ENCODE measurements around the gene RPL31.

RPL31 gene

GRCh38 chr2:101001691-101002561, at the start of gene RPL31:
Gene RPL31, plus strand, starts transcription at chr2:101002289. Its CDS starts 413 bp downstream, at chr2:101002702.
- peak; percentile 87 to 94 for DNase-seq (ENCODE audit: low read depth in 2 of 2)

- no peak for DNase-seq (ENCODE audit: low read depth in 2 of 2)
These were observed 49.6 kb upstream of the RPL31 start for GRCh38 chr2:100952512-100952911.

DNA sequence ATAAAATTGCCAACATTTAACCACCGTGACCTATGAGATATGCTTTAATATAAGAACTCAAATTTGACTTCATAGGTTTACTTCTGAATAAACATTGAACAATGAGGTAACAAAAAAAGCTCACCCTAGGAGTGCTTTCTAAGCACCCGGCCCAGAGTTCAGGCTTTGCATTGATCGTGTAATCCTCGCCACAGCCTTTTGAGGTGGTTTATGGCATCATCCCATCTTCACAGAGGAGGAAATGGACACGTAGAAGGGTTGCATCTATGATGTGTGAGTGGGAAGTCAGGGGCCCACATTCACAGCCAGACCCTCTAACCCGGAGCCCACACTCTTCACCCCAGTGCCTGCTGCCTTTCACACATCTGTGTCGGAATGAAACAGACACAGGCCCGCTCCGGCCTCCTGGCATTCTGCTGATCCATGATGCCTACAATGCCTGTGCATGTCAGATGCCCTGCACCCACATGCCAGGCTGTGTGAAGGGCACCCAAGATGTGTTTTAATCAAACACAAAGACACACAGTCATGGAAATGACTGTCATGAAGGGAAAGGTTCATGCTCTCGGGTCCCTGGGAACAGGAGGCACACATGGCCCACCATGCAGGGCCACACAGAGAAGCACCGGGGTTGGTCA, 48.6 kb upstream of the RPL31 start:
- no peak for DNase-seq (ENCODE audit: low read depth in 2 of 2)

DNA sequence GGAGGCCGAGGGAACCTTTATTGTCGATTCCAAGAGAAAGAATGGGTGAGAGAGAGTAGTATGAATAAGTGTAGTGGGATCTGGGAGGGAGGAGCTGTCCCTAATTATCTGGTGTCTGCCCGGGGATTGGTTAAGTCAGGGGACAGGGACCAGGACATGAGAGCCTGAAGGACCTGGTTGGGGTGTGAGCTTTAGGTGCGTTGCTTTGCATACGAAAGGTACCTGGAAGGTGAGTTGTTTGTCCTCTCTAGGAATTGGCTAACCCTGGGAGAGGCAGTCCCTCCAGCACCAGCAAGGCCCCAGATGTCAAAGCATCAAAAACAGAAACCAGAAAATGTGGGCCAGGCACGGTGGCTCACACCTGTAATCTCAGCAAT, 48.1 kb upstream of the RPL31 start:
- DNase-seq (ENCODE audit: low read depth in 2 of 2): no peak

- no peak for DNase-seq (ENCODE audit: low read depth in 2 of 2)
These were observed 46.9 kb upstream of the RPL31 start for GRCh38 chr2:100955226-100955625.

DNA sequence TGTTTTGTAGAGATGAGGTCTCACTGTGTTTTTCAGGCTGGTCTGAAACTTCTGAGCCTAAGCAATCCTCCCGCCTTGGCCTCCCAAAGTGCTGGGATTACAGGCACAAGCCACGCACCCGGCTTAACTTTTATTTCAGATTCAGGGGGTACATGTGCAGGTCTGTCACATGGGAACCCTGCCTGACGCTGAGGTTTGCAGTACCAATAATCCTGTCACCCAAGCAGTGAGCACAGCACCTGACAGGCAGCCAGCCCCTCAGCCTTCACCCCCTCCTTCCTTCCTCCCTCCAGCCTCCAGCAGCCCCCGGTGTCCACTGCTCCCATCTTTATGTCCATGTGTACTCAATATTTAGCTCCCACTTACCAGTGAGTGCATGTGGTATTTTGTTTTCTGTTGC, 46.0 kb upstream of the RPL31 start:
- DNase-seq (ENCODE audit: low read depth in 2 of 2): no peak

- no peak for DNase-seq (ENCODE audit: low read depth in 2 of 2)
These were observed 44.0 kb upstream of the RPL31 start for GRCh38 chr2:100957996-100958653.

- DNase-seq (ENCODE audit: low read depth in 2 of 2): no peak
These were observed 42.7 kb upstream of the RPL31 start for GRCh38 chr2:100959225-100959880.

DNA sequence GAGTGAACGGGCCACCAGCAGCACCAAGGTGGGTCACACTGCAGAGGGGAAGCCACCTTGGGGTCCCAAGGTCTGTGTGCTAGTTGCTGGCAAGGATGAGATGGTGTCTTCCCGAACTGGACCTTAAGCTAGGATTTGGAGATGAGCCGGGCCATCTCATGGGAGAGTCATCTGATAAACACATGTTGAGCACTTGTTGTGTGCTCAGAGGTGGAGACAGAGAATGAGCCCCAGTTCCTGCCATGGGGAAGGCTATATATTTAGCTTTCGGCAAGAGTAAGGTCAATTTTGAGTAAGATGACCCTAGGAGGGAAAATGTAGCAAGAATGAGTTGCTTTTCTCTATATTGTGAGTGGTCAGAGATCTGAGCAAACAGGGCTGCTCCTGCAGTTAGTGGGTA, 41.4 kb upstream of the RPL31 start:
- DNase-seq (ENCODE audit: low read depth in 2 of 2): no peak

GRCh38 chr2:100962366-100963025, 39.6 kb upstream of the RPL31 start:
- no peak for DNase-seq (ENCODE audit: low read depth in 2 of 2)

- DNase-seq (ENCODE audit: low read depth in 2 of 2): no peak
These were observed 39.1 kb upstream of the RPL31 start for GRCh38 chr2:100963026-100963375.

- no peak for DNase-seq (ENCODE audit: low read depth in 2 of 2)
These were observed 37.9 kb upstream of the RPL31 start for GRCh38 chr2:100964222-100964621.

DNA sequence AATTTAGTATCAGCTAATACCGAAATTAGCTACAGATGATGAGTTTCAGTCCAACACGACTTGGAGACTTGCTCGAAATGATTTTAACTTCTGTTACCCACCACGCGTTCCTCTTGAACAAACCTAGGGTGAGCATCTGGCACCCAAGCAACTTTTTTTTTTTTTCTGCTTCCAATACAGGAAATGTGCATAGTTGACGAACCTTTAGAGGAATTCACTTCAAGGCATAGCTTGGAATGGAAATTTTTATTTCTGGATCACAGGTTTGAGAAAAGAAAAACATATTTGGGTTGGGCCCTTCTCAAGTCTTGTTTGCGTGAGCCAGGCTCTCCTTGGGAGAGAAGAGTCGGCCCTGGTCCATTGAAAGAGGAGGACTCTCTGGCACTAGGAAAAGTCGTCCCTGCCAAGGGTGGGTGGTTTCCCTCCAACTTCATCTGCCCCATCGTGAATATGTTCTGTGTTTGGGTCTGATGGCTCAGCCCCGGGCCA, 37.4 kb upstream of the RPL31 start:
- no peak for DNase-seq (ENCODE audit: low read depth in 2 of 2)

- no peak for DNase-seq (ENCODE audit: low read depth in 2 of 2)
These were observed 36.5 kb upstream of the RPL31 start for GRCh38 chr2:100965596-100965995.

DNA sequence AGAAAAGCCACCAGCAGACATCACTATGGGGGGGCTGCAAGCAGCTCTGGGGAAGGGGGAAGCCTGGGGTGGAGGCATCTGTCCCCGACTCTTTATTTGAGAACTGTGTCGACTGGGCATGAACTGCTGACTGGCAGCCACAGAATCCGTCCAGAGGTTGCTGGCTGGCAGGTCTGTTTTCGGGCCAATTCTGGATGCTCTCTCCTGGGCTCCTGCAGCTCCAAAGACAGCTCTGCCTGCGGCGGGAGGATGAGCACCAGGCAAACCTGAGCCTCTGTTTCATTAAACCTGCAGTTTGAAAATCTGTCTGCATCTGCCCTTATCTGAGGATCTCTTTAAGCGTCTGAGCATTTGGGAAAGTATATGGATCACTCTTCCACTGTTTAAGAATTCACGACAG, 34.4 kb upstream of the RPL31 start:
- no peak for DNase-seq (ENCODE audit: low read depth in 2 of 2)

DNA sequence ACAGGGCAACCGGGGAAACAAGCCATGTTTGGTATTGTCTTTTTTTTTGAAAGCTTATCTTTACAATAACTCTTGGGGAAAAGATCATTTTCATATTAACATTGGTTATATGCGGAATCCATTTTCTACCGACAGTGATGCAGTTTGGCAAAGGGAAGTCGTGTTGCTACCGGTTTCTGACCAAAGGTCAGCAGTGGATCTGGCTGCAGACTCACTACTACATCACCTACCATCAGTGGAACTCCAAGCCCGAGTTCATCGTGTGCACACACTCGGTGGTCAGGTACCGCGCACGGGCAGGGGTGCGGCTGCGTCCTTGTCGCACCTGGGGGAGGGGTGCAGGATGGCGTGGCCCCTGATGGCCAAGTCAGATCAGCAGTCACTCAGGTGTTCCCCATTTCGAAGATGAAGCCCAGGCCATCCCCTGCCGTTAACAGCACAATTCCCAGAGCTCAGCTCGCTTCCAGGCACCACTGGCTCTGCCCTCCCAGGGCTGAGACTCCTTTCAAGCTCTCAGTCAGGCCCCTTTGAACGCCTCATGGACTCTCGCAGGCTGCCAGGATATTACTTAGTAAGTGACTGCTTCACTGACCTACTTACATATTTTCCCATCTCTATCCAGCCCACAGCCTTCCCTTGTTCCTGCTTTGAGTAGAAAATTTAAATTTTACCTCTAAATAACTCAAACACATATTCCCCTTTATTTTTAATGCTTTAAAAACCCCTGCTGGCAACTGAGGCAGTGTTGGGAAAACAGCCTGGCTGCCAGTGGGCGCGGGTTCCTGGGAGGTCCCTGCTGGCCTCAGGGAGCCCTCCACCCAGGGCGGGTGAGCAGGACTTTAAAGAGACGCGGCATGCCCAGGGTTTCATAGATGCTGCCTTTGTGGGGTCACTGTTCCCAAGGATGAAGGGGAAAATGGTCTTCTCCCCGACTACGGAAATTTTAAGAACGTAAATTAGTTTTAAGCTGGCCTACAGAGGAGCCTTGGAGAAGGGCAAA, 33.6 kb upstream of the RPL31 start:
- no peak for DNase-seq (ENCODE audit: low read depth in 2 of 2)

- no peak for DNase-seq (ENCODE audit: low read depth in 2 of 2)
These were observed 32.1 kb upstream of the RPL31 start for GRCh38 chr2:100969998-100970397.

- DNase-seq (ENCODE audit: low read depth in 2 of 2): no peak
These were observed 30.9 kb upstream of the RPL31 start for GRCh38 chr2:100971221-100971620.

DNA sequence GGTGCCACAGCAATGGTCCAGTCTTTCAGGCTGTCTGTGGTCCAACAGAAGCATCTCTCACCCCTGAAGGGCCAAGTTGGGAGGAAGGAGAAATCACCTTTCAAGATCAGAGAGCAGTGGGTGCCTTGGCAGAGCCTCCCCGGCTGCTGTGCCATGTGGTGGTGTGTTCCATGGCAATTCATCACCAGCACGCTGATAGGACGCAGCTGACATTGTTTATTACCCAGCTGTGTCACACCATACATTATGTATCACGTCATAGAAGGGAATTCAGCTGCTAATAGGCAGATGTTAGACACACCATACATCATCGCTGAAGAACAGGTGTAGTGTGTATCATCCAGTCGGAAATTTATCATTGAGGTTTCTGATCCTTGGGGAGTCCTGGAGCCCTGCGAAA, 29.6 kb upstream of the RPL31 start:
- DNase-seq (ENCODE audit: low read depth in 2 of 2): no peak
